ENCODE data around the gene HYAL1.

The HYAL1 gene

GRCh38 chr3:50258979-50259378, 44.4 kb downstream of the HYAL1 start:
- no peak for DNase-seq

GRCh38 chr3:50258029-50258680, 45.2 kb downstream of the HYAL1 start:
- no peak for DNase-seq

DNA sequence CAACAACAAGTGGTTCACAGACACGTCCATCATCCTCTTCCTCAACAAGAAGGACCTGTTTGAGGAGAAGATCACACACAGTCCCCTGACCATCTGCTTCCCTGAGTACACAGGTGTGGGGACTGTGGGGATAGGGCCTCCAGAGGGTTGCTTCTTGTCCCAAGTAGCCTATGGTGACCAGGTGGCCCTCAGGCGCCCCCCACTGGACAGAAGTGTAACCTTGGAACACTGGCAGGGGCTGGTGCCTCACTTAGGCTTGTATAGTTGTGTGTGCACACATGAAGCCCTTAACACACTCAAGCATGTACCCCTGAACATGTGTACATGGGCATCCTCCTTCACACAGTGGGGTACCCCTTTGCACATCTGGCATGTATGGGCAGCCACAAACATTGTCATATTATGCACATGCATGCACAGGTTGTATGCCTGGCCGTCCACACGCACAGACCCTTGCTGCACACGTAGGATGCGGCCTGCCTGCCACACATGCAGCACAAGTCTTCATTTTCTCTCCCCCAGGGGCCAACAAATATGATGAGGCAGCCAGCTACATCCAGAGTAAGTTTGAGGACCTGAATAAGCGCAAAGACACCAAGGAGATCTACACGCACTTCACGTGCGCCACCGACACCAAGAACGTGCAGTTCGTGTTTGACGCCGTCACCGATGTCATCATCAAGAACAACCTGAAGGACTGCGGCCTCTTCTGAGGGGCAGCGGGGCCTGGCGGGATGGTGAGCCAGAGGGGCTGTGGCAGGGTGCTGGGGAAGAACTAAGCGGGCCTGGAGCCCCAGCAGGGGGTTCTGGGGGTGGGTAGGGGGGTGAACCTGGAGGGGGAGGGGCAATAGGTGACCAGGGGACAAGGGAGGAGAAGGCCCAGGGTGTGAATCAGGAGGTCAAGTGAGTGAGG, 46.1 kb downstream of the HYAL1 start:
- peak in 2 of 3 donors; percentile 50 to 65 for DNase-seq

DNA sequence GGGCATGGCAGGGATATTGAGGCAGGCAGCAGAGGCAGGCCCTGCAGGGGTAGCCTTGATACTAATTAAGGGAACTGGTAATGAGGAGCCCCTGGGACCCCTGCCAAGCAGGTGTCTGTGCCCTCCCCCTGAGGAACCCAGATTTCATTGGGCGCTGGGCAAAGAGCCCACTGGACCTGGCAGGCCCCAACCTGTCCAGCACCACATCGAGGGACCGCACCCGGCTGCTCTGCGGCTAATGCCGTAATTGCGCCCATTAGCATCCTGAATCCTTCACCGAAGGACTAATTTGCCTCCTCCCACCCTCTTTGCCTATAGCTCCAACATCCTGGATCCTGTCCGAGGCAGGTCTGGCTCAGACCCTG, 48.1 kb downstream of the HYAL1 start:
- no peak for DNase-seq

- peak; percentile 93 to 94 (median 94) for DNase-seq
These were observed 48.7 kb downstream of the HYAL1 start for GRCh38 chr3:50254577-50255250.

- peak; percentile 66 to 73 (median 69) for DNase-seq
These were observed 52.2 kb downstream of the HYAL1 start for GRCh38 chr3:50251220-50251619.

- DNase-seq, result no peak
These were observed 52.9 kb downstream of the HYAL1 start for GRCh38 chr3:50250514-50250913.
